ENCODE measurements around the gene ATP8B2.
"Not testable (repeated sequence)": the region's sequence is repeated elsewhere in the genome, so short reads cannot be mapped to it uniquely, and the experiment has no call there.

The ATP8B2 gene

GRCh38 chr1:154313066-154313356 lies 12.3 kb upstream of the ATP8B2 start:
- peaks cover 4% of the 10 kb centered on the region for H3K4me1 Mint-ChIP-seq (ENCODE audit: low read depth)
- H3K27me3 Mint-ChIP-seq: no peaks in the 10 kb centered on the region
- no peaks in the 10 kb centered on the region for H3K36me3 Mint-ChIP-seq (ENCODE audit: low read depth)
- H3K4me3 Mint-ChIP-seq: no peak overlapping the region
- peaks cover 10% of the 10 kb centered on the region for H3K9me3 Mint-ChIP-seq
- H3K27ac Mint-ChIP-seq: no peak overlapping the region
- DNase-seq: no peak

- not testable (repeated sequence) for H3K36me3 Mint-ChIP-seq (ENCODE audit: low read depth); DNase-seq; H3K4me1 Mint-ChIP-seq (ENCODE audit: low read depth); H3K27ac Mint-ChIP-seq; H3K4me3 Mint-ChIP-seq; H3K27me3 Mint-ChIP-seq; H3K9me3 Mint-ChIP-seq
These were observed 11.1 kb upstream of the ATP8B2 start for GRCh38 chr1:154314226-154314625.

GRCh38 chr1:154316704-154317103 lies 8.6 kb upstream of the ATP8B2 start:
- H3K4me1 Mint-ChIP-seq (ENCODE audit: low read depth): no peaks in the 10 kb centered on the region
- H3K4me3 Mint-ChIP-seq: no peak overlapping the region
- no peaks in the 10 kb centered on the region for H3K36me3 Mint-ChIP-seq (ENCODE audit: low read depth)
- H3K27ac Mint-ChIP-seq: no peak overlapping the region
- peaks cover 10% of the 10 kb centered on the region for H3K9me3 Mint-ChIP-seq
- no peak for DNase-seq
- H3K27me3 Mint-ChIP-seq: no peaks in the 10 kb centered on the region

GRCh38 chr1:154318386-154318785 lies 6.9 kb upstream of the ATP8B2 start:
- Mint-ChIP-seq H3K27ac (no peak overlapping the region), H3K9me3 (peaks cover 10% of the 10 kb centered on the region), H3K27me3 (no peaks in the 10 kb centered on the region), H3K4me1 (ENCODE audit: low read depth) (no peaks in the 10 kb centered on the region), H3K4me3 (no peak overlapping the region), H3K36me3 (ENCODE audit: low read depth) (no peaks in the 10 kb centered on the region)
- DNase-seq: no peak

- no peak within 1 kb of the TSS for H3K27ac Mint-ChIP-seq
- H3K36me3 Mint-ChIP-seq (ENCODE audit: low read depth): peaks cover 9% of the 10 kb centered on the region
- peaks cover 10% of the 10 kb centered on the region for H3K9me3 Mint-ChIP-seq
- peaks cover 9% of the 10 kb centered on the region for H3K4me1 Mint-ChIP-seq (ENCODE audit: low read depth)
- DNase-seq: no peak
- H3K27me3 Mint-ChIP-seq: no peaks in the 10 kb centered on the region
- no peak within 1 kb of the TSS for H3K4me3 Mint-ChIP-seq
These were observed 4.3 kb upstream of the ATP8B2 start, which contains the start of gene AQP10 for GRCh38 chr1:154320882-154321608. AQP10 (plus strand) TSS chr1:154321093; CDS start chr1:154321156, 63 bp downstream.

GRCh38 chr1:154321609-154321934 lies 3.8 kb upstream of the ATP8B2 start:
- peaks cover 12% of the 10 kb centered on the region for H3K4me1 Mint-ChIP-seq (ENCODE audit: low read depth)
- H3K4me3 Mint-ChIP-seq; DNase-seq; H3K27ac Mint-ChIP-seq; H3K36me3 Mint-ChIP-seq (ENCODE audit: low read depth); H3K27me3 Mint-ChIP-seq; H3K9me3 Mint-ChIP-seq: not testable (repeated sequence)

GRCh38 chr1:154323493-154323892 lies 1.8 kb upstream of the ATP8B2 start:
- Mint-ChIP-seq H3K4me3 (no peak overlapping the region), H3K27ac (no peak overlapping the region), H3K4me1 (ENCODE audit: low read depth) (peaks cover 31% of the 10 kb centered on the region), H3K36me3 (ENCODE audit: low read depth) (peaks cover 10% of the 10 kb centered on the region), H3K9me3 (no peaks in the 10 kb centered on the region), H3K27me3 (no peaks in the 10 kb centered on the region)
- no peak for DNase-seq

GRCh38 chr1:154324241-154324640 lies 1.1 kb upstream of the ATP8B2 start:
- Mint-ChIP-seq H3K36me3 (ENCODE audit: low read depth) (peaks cover 12% of the 10 kb centered on the region), H3K27ac (peak overlapping the region; percentile 97), H3K27me3 (no peaks in the 10 kb centered on the region), H3K4me1 (ENCODE audit: low read depth) (peaks cover 36% of the 10 kb centered on the region), H3K4me3 (peak overlapping the region; percentile 91), H3K9me3 (no peaks in the 10 kb centered on the region)
- DNase-seq: no peak

GRCh38 chr1:154325583-154326545 lies 539 bp downstream of the ATP8B2 start:
- DNase-seq: peak; percentile 67
- peaks cover 28% of the 10 kb centered on the region for H3K36me3 Mint-ChIP-seq (ENCODE audit: low read depth)
- peak overlapping the region; percentile 98 for H3K4me3 Mint-ChIP-seq
- H3K27me3 Mint-ChIP-seq: no peaks in the 10 kb centered on the region
- peaks cover 52% of the 10 kb centered on the region for H3K4me1 Mint-ChIP-seq (ENCODE audit: low read depth)
- peak overlapping the region; percentile 96 for H3K27ac Mint-ChIP-seq
- no peaks in the 10 kb centered on the region for H3K9me3 Mint-ChIP-seq

GRCh38 chr1:154326546-154327465 lies 1.5 kb downstream of the ATP8B2 start:
- peak overlapping the region; percentile 96 for H3K27ac Mint-ChIP-seq
- DNase-seq: no peak
- H3K36me3 Mint-ChIP-seq (ENCODE audit: low read depth): peaks cover 37% of the 10 kb centered on the region
- peaks cover 60% of the 10 kb centered on the region for H3K4me1 Mint-ChIP-seq (ENCODE audit: low read depth)
- H3K27me3 Mint-ChIP-seq: no peaks in the 10 kb centered on the region
- peak overlapping the region; percentile 98 for H3K4me3 Mint-ChIP-seq
- no peaks in the 10 kb centered on the region for H3K9me3 Mint-ChIP-seq

GRCh38 chr1:154327466-154328317 lies 2.4 kb downstream of the ATP8B2 start:
- DNase-seq: no peak
- Mint-ChIP-seq H3K9me3 (no peaks in the 10 kb centered on the region), H3K4me3 (peak overlapping the region; percentile 78), H3K27me3 (no peaks in the 10 kb centered on the region), H3K27ac (peak overlapping the region; percentile 84), H3K36me3 (ENCODE audit: low read depth) (peaks cover 46% of the 10 kb centered on the region), H3K4me1 (ENCODE audit: low read depth) (peaks cover 65% of the 10 kb centered on the region)

- Mint-ChIP-seq H3K4me1 (ENCODE audit: low read depth) (peaks cover 67% of the 10 kb centered on the region), H3K27ac (peak overlapping the region; percentile 93), H3K36me3 (ENCODE audit: low read depth) (peaks cover 54% of the 10 kb centered on the region), H3K4me3 (peak overlapping the region; percentile 78), H3K9me3 (no peaks in the 10 kb centered on the region), H3K27me3 (no peaks in the 10 kb centered on the region)
- DNase-seq: peak; percentile 88
These were observed 3.2 kb downstream of the ATP8B2 start for GRCh38 chr1:154328318-154329151.

- Mint-ChIP-seq H3K4me3 (peak overlapping the region; percentile 73), H3K9me3 (no peaks in the 10 kb centered on the region), H3K4me1 (ENCODE audit: low read depth) (peaks cover 68% of the 10 kb centered on the region), H3K27me3 (no peaks in the 10 kb centered on the region), H3K27ac (peak overlapping the region; percentile 93), H3K36me3 (ENCODE audit: low read depth) (peaks cover 60% of the 10 kb centered on the region)
- DNase-seq: no peak
These were observed 3.8 kb downstream of the ATP8B2 start for GRCh38 chr1:154329152-154329521.
